ENCODE measurements around the gene AUTS2.

AUTS2 gene

GRCh38 chr7:70406950-70407209 is 808.6 kb downstream of the AUTS2 start:
- Histone ChIP-seq H3K9me3 (ENCODE audit: insufficient read depth, low read depth, low read length) (no peaks in the 10 kb centered on the region), H3K36me3 (ENCODE audit: insufficient read depth, low read length) (no peaks in the 10 kb centered on the region), H2AFZ (ENCODE audit: low read length) (no peak overlapping the region), H3K27me3 (ENCODE audit: insufficient read depth, low read length, poor library complexity, severe bottlenecking) (no peaks in the 10 kb centered on the region), H3K4me2 (ENCODE audit: low read depth, low read length, poor library complexity, severe bottlenecking) (no peak overlapping the region), H4K20me1 (ENCODE audit: insufficient read depth, low read length, poor library complexity, severe bottlenecking) (no peaks in the 10 kb centered on the region), H3F3A (ENCODE audit: low read depth) (no peaks in the 10 kb centered on the region), H3K4me1 (ENCODE audit: insufficient read depth, low read length, poor library complexity, severe bottlenecking) (peaks cover 14% of the 10 kb centered on the region), H3K79me2 (ENCODE audit: insufficient read depth, low read length) (no peaks in the 10 kb centered on the region), H3K4me3 (ENCODE audit: low read length, poor library complexity, severe bottlenecking) (no peak overlapping the region), H3K9ac (ENCODE audit: low read depth, low read length, poor library complexity, severe bottlenecking) (no peak overlapping the region), H3K9me2 (replicated peaks; ENCODE audit: low read depth, low read length) (no peaks in the 10 kb centered on the region)
- TF ChIP-seq EZH2phosphoT487 (IDR thresholded peaks at IDR 0.05; ENCODE audit: borderline replicate concordance) = no peak
- no peak for TF ChIP-seq CTCF (conservative IDR thresholded peaks at IDR 0.05; ENCODE audit: low read length)

GRCh38 chr7:70408477-70408876 is 810.2 kb downstream of the AUTS2 start:
- H3K9me3 ChIP-seq (ENCODE audit: insufficient read depth, low read depth, low read length) = no peaks in the 10 kb centered on the region
- H3K4me2 ChIP-seq (ENCODE audit: low read depth, low read length, poor library complexity, severe bottlenecking) = peak overlapping the region; percentile 38
- H4K20me1 ChIP-seq (ENCODE audit: insufficient read depth, low read length, poor library complexity, severe bottlenecking) = no peaks in the 10 kb centered on the region

GRCh38 chr7:70408891-70409290 is 810.6 kb downstream of the AUTS2 start:
- H3K4me2 ChIP-seq (ENCODE audit: low read depth, low read length, poor library complexity, severe bottlenecking) = peak overlapping the region; percentile 38
- H3K4me3 ChIP-seq (ENCODE audit: low read length, poor library complexity, severe bottlenecking) = no peak overlapping the region
- no peaks in the 10 kb centered on the region for H3K36me3 ChIP-seq (ENCODE audit: insufficient read depth, low read length)
- H3K9ac ChIP-seq (ENCODE audit: low read depth, low read length, poor library complexity, severe bottlenecking) = no peak overlapping the region
- H3K9me3 ChIP-seq (ENCODE audit: insufficient read depth, low read depth, low read length) = no peaks in the 10 kb centered on the region
- H3K4me1 ChIP-seq (ENCODE audit: insufficient read depth, low read length, poor library complexity, severe bottlenecking) = peaks cover 14% of the 10 kb centered on the region
- no peak overlapping the region for H2AFZ ChIP-seq (ENCODE audit: low read length)
- H3K27me3 ChIP-seq (ENCODE audit: insufficient read depth, low read length, poor library complexity, severe bottlenecking) = no peaks in the 10 kb centered on the region
- no peaks in the 10 kb centered on the region for H3K9me2 ChIP-seq (replicated peaks; ENCODE audit: low read depth, low read length)
- no peaks in the 10 kb centered on the region for H4K20me1 ChIP-seq (ENCODE audit: insufficient read depth, low read length, poor library complexity, severe bottlenecking)
- TF ChIP-seq EZH2phosphoT487 (IDR thresholded peaks at IDR 0.05; ENCODE audit: borderline replicate concordance) (no peak), CTCF (conservative IDR thresholded peaks at IDR 0.05; ENCODE audit: low read length) (no peak)
- no peaks in the 10 kb centered on the region for H3F3A ChIP-seq (ENCODE audit: low read depth)
- H3K79me2 ChIP-seq (ENCODE audit: insufficient read depth, low read length) = no peaks in the 10 kb centered on the region

More at GRCh38 chr7:70408477-70408876, 810.2 kb downstream of the AUTS2 start:
- Histone ChIP-seq H3K9ac (ENCODE audit: low read depth, low read length, poor library complexity, severe bottlenecking) (no peak overlapping the region), H3K79me2 (ENCODE audit: insufficient read depth, low read length) (no peaks in the 10 kb centered on the region), H3K27me3 (ENCODE audit: insufficient read depth, low read length, poor library complexity, severe bottlenecking) (no peaks in the 10 kb centered on the region), H3K9me2 (replicated peaks; ENCODE audit: low read depth, low read length) (no peaks in the 10 kb centered on the region), H3K36me3 (ENCODE audit: insufficient read depth, low read length) (no peaks in the 10 kb centered on the region), H3K4me1 (ENCODE audit: insufficient read depth, low read length, poor library complexity, severe bottlenecking) (peaks cover 14% of the 10 kb centered on the region), H3F3A (ENCODE audit: low read depth) (no peaks in the 10 kb centered on the region), H2AFZ (ENCODE audit: low read length) (no peak overlapping the region), H3K4me3 (ENCODE audit: low read length, poor library complexity, severe bottlenecking) (no peak overlapping the region)
- TF ChIP-seq CTCF (conservative IDR thresholded peaks at IDR 0.05; ENCODE audit: low read length) (no peak), EZH2phosphoT487 (IDR thresholded peaks at IDR 0.05; ENCODE audit: borderline replicate concordance) (no peak)
